GM12864 (cell line): ENCODE measurements around the gene CUTA.
A peak's percentile ranks its signal among the peaks of the same experiment; 100 is the strongest.

Experiments
- DNase-seq: peaks from one replicate; pipeline ENCODE4 v3.0.0-alpha.2; 2011; ENCODE audit warnings: low read depth
- H3K4me3 ChIP-seq: 2 replicates; pipeline ENCODE4 v1.5.1; 2011; ENCODE audit warnings: mild to moderate bottlenecking, low read depth, low read length, control low read depth
- CTCF ChIP-seq: IDR thresholded peaks from 2 replicates; pipeline ENCODE4 v1.5.1; 2011; ENCODE audit warnings: low read depth, mild to moderate bottlenecking, moderate library complexity, low read length, control low read depth, inconsistent platforms; ENCODE audit errors: missing control alignments

Gene CUTA, protein sequence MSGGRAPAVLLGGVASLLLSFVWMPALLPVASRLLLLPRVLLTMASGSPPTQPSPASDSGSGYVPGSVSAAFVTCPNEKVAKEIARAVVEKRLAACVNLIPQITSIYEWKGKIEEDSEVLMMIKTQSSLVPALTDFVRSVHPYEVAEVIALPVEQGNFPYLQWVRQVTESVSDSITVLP

GRCh38 chr6:33417903-33418689, at the start of gene CUTA:
Gene CUTA (minus strand): TSS chr6:33418107. CDS start chr6:33418000, 107 bp downstream.
- TF ChIP-seq CTCF, result peak; percentile 53
- H3K4me3 ChIP-seq, result peak within 1 kb of the TSS; percentile 64
- peak; percentile 100 for DNase-seq

GRCh38 chr6:33467091-33467490, 49.2 kb upstream of the CUTA start:
- no peak for TF ChIP-seq CTCF
- H3K4me3 ChIP-seq, result no peak overlapping the region
- DNase-seq, result no peak

GRCh38 chr6:33466075-33466735, 48.3 kb upstream of the CUTA start:
- no peak for TF ChIP-seq CTCF
- DNase-seq, result no peak
- H3K4me3 ChIP-seq, result no peak overlapping the region

GRCh38 chr6:33459226-33459625, 41.3 kb upstream of the CUTA start:
- no peak for TF ChIP-seq CTCF
- H3K4me3 ChIP-seq, result no peak overlapping the region
- DNase-seq, result no peak

GRCh38 chr6:33458676-33459075, 40.8 kb upstream of the CUTA start:
- DNase-seq, result no peak
- no peak for TF ChIP-seq CTCF
- no peak overlapping the region for H3K4me3 ChIP-seq

DNA sequence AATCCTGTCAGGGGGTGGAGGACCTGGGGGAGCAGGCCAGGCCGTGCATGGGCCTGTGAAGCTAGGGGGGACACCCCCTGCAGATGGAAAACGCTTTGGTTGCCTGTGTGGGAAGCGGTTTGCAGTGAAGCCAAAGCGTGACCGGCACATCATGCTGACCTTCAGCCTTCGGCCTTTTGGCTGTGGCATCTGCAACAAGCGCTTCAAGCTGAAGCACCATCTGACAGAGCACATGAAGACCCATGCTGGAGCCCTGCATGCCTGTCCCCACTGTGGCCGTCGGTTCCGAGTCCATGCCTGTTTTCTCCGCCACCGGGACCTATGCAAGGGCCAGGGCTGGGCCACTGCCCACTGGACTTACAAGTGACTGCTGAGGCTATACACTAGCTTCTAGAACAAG, 38.2 kb upstream of the CUTA start:
- no peak overlapping the region for H3K4me3 ChIP-seq
- no peak for TF ChIP-seq CTCF
- DNase-seq, result no peak
